HL-60/S4 (cell line): ENCODE data around the gene C11orf71.

Experiments
- in situ Hi-C: fragments of 300-500 bp; cut with MboI; formaldehyde crosslinking; loops from 2 replicates; pipeline ENCODE4 v1.14.3; 2022; ENCODE audit warnings: low sequenced_read_pairs

Gene C11orf71

GRCh38 chr11:114399490-114400215 is 658 bp downstream of the C11orf71 start:
- in situ Hi-C loops, result no loop called here

GRCh38 chr11:114398303-114398920 is 1.9 kb downstream of the C11orf71 start:
- in situ Hi-C loops, result no loop called here

- in situ Hi-C loops, result no loop called here
Observed at GRCh38 chr11:114397349-114397982, 2.8 kb downstream of the C11orf71 start.

GRCh38 chr11:114396916-114397315 is 3.4 kb downstream of the C11orf71 start:
- in situ Hi-C loops, result no loop called here

- in situ Hi-C loops, result no loop called here
Observed at GRCh38 chr11:114395736-114396135, 4.6 kb downstream of the C11orf71 start.

- in situ Hi-C loops, result no loop called here
Observed at GRCh38 chr11:114392735-114393667, 7.3 kb downstream of the C11orf71 start.

- in situ Hi-C loops, result no loop called here
Observed at GRCh38 chr11:114386545-114386944, 13.8 kb downstream of the C11orf71 start.

- in situ Hi-C loops, result no loop called here
Observed at GRCh38 chr11:114386131-114386530, 14.2 kb downstream of the C11orf71 start.

GRCh38 chr11:114384487-114384886 is 15.8 kb downstream of the C11orf71 start:
- in situ Hi-C loops, result no loop called here

GRCh38 chr11:114382509-114382908 is 17.8 kb downstream of the C11orf71 start:
- in situ Hi-C loops, result no loop called here

- in situ Hi-C loops, result no loop called here
Observed at GRCh38 chr11:114379394-114380069, 20.8 kb downstream of the C11orf71 start.

- in situ Hi-C loops, result no loop called here
Observed at GRCh38 chr11:114377612-114378267, 22.6 kb downstream of the C11orf71 start.

GRCh38 chr11:114375052-114375451 is 25.3 kb downstream of the C11orf71 start:
- in situ Hi-C loops, result no loop called here

- in situ Hi-C loops, result no loop called here
Observed at GRCh38 chr11:114368918-114369680, 31.2 kb downstream of the C11orf71 start.

GRCh38 chr11:114367244-114367957 is 32.9 kb downstream of the C11orf71 start:
- in situ Hi-C loops, result no loop called here

GRCh38 chr11:114366331-114367243 is 33.7 kb downstream of the C11orf71 start:
- in situ Hi-C loops, result no loop called here

- in situ Hi-C loops, result no loop called here
Observed at GRCh38 chr11:114362958-114363357, 37.4 kb downstream of the C11orf71 start.

GRCh38 chr11:114362326-114362725 is 38.0 kb downstream of the C11orf71 start:
- in situ Hi-C loops, result no loop called here
